HG03342 (cell line): ENCODE results near the gene PACS1.
A peak's percentile ranks its signal among the peaks of the same experiment; 100 is the strongest.
"Not testable (repeated sequence)": the region's sequence is repeated elsewhere in the genome, so short reads cannot be mapped to it uniquely, and the experiment has no call there.

ENCODE experiments used
- ATAC-seq: cut with Tn5 transposase; IDR thresholded peaks from one replicate; pipeline ENCODE4 v1.9.1; 2021; ENCODE audit warnings: mild to moderate bottlenecking, moderate library complexity; ENCODE audit not compliant: unreplicated experiment

Gene PACS1

GRCh38 chr11:66267379-66268243 is 197.5 kb downstream of the PACS1 start:
- peak; percentile 43 for ATAC-seq

DNA sequence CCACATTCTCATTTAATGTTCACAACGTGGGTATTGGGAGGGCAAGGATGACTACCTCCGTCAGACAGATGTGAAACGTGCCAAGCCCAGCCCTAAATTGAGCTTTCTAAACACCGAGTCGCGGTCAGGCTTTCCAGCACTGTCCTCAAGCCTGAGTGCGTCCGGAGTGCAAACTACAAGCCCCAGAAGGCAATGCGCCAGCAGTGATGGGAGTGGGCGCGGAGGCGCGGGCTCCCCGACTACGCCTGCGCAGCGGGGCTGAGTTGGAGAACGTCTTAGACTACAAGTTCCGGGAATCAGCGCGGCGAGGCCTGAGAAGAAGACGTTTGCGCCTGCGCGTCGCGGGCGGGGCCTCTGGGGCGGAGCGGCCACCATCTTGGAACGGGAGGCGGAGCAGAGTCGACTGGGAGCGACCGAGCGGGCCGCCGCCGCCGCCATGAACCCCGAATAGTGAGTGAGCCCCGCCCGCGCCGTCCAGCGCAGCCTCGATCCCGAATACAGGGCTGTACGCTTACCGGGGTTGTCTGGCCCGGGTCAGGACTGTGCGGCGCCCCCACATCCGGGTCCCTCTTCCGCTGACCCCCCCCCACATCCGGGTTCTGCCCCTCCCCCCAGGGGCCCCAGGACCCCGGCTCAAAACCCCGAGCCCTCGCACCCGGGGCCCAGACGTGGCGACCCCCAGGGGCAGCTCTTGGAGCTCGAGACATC is 198.3 kb downstream of the PACS1 start, which contains the start of gene RAB1B:
TSS of gene RAB1B (plus strand) at position 396 of the 708 bp plus-strand sequence. CDS start at position 437, 41 bp downstream.
- peak; percentile 72 for ATAC-seq

GRCh38 chr11:66268952-66269905 is 199.2 kb downstream of the PACS1 start:
- ATAC-seq, result no peak

- ATAC-seq, result no peak
Observed at GRCh38 chr11:66271816-66272215, 201.7 kb downstream of the PACS1 start.

DNA sequence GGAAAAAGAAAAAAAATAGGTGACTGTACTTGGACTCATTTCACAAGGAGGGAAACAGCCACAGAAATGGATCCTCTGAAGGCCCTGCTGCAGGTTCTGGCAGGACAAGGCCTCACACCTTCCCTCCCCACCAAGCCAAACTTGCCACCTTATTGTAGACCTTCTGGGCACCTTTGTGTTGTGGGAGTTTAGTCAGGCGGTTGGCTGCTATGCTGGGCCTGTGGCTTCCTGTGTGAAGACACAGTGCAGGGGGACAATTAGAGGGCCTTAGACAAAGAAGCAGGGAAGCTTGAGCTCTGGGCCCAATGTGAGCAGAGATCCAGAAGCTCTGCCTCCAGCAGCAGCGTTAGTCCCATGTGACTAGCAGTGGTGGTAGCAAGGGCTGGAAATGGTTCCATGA is 202.5 kb downstream of the PACS1 start:
- no peak for ATAC-seq

DNA sequence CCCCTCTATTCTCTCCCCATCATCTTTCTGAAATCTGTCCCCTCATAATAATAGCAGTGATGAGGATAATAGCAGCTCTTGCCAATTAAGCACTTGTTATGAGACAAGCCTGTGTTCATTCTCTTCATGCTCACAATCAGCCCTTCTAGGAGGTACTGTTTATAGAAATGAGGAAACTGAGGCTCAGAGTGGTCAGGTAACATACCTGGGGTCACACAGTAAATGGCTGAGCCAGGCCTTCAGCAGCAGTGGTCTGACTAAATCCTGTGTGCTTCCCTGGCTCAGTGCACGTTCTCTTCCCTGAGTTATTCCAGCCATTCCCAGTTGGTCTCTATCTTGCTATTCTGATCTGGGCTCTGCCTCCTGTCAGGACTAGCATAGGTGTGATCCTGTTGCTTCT is 204.1 kb downstream of the PACS1 start:
- ATAC-seq, result no peak

GRCh38 chr11:66275396-66275795 is 205.3 kb downstream of the PACS1 start:
- no peak for ATAC-seq

- no peak for ATAC-seq
Observed at GRCh38 chr11:66275984-66276612, 206.0 kb downstream of the PACS1 start.

- not testable (repeated sequence) for ATAC-seq
Observed at GRCh38 chr11:66276619-66277018, 206.5 kb downstream of the PACS1 start.

GRCh38 chr11:66277064-66277463 is 207.0 kb downstream of the PACS1 start:
- not testable (repeated sequence) for ATAC-seq

GRCh38 chr11:66277471-66278362 is 207.6 kb downstream of the PACS1 start, which contains the start of gene CNIH2:
CNIH2 (plus strand) TSS chr11:66278175; CDS start chr11:66278457, 282 bp downstream.
- no peak for ATAC-seq

DNA sequence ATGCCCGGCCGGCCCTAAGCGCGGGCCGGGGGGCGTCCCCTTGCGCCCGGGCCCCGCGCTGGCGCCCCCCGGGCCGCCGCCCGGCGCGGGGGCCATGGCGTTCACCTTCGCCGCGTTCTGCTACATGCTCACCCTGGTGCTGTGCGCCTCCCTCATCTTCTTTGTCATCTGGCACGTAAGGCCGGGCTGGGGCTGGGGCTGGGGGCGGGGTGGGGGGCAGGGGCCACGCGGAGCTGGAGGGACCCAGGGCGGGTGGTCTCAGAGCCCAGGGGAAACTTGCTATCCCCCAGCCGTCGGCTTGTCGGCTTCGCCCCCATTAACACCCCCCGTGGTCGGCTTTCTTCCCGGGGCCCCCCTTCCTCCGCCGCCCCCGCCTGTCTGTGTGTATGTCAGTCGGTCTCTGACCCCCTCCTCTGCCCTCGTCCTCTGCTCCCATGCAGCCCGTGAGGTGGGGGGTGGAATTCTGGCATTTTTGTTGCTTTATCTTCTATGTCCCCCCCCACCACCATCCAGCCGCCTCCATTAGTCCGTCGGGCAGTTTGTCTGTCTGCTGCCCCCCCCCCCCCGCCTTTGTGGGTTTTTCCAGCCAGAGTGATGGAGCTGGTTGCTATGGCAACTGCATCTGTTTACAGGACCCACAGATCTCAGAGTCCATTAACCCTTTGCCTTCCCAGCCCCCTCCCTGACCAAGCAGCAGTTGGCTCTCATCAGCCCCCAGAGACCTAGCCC is 208.5 kb downstream of the PACS1 start:
- ATAC-seq, result no peak

- ATAC-seq, result no peak
Observed at GRCh38 chr11:66279092-66279734, 209.1 kb downstream of the PACS1 start.

DNA sequence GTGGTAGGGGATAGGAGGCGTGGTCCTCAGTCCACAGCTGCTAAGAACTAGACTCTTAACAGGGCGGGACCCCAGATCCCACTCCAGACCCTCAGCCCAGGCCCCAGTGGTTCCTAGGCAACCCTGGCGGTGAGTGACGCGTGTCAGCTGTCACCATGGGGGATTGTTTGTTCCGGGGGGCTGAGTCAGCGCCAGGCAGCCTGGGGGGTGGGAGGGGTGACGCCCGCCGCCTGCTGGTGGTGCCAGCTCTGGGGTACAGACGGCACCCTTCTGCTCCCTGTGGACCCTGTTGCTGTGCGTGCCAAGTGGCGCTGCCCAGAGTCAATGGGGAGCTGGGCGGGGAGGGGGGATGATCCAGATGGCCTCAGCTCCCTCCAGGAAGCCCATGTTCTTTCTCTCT is 210.4 kb downstream of the PACS1 start:
- ATAC-seq, result no peak

DNA sequence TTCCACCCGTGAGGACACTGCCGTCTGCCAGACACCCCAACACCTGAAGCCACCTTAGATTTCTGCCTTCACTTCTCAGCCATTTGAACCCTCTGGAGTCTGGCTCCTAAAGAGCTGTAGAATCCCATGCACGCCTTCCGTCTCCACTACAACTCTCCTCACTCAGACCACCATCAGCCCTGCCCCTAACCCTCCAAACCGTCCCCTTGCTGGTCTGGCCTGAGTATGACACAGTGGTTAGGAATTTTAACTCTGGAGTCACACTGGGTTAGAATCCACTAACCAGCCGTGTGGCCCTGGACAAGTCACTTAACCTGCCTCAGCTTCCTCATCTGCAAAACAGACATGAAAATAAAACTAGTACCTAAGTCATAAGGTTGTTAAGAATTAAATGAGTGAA is 210.9 kb downstream of the PACS1 start:
- no peak for ATAC-seq

DNA sequence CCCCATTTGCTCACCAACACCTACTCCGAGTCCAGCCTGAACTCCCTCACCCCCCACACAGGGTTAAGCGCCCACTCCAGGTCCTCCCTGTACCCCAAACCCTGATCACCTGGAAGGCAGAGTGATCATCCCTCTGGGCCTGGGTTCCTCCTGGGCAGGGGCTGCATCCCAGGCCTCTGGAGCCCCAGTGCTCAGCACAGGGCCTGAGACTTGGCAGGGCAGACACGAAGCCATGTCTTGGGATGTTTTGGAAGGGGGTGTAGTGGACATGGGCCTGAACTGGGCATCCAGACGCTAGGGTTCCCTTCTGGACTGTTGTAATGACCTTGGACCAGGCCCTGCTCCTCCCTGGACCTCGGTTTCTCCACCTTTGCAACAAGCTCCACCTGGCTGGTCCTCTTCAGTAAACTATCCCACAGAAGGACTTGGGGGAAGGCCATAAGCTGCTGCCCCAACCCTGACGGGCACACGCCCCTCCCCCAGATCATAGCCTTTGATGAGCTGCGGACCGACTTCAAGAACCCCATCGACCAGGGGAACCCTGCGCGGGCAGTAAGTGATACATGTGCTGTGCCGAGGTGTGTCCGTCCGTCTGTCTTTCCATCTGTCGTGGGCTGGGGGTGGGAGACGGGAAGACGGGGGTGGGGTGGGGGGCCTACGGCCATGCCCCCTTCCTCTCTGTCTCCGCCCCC is 211.8 kb downstream of the PACS1 start:
- no peak for ATAC-seq
